SU-DHL-6 (cell line): ENCODE data around the gene CPSF4L.

Source experiments
- H2AFZ ChIP-seq: fragments of 200-600 bp; sonication (generic); 2 replicates; pipeline ENCODE4 v1.6.1; 2014; ENCODE audit warnings: low read depth, mild to moderate bottlenecking, moderate library complexity, mixed read lengths, antibody characterized with exemption, low read length; ENCODE audit not compliant: severe bottlenecking
- H3F3A ChIP-seq: fragments of 200-600 bp; shearing (Covaris generic); 2 replicates; pipeline ENCODE4 v1.6.0; 2016; ENCODE audit warnings: antibody characterized with exemption, mild to moderate bottlenecking; ENCODE audit not compliant: insufficient read depth
- H3K27ac ChIP-seq: fragments of 200-600 bp; sonication (generic); 2 replicates; pipeline ENCODE4 v1.5.1; 2016; ENCODE audit warnings: low read depth, mild to moderate bottlenecking, low read length, moderate library complexity, mixed read lengths
- H3K27me3 ChIP-seq: fragments of 200-600 bp; sonication (generic), shearing (Covaris generic); 2 replicates; pipeline ENCODE4 v1.6.0; 2014; ENCODE audit warnings: mild to moderate bottlenecking, low read length
- H3K36me3 ChIP-seq: fragments of 200-600 bp; sonication (generic); 2 replicates; pipeline ENCODE4 v1.6.1; 2014; ENCODE audit warnings: mild to moderate bottlenecking, low read length, mixed read lengths
- H3K4me2 ChIP-seq: fragments of 300-600, 200-600 bp; shearing (Covaris generic), sonication (generic); 2 replicates; pipeline ENCODE4 v1.6.0; 2014; ENCODE audit warnings: low read length, low read depth, mild to moderate bottlenecking; ENCODE audit not compliant: poor library complexity, severe bottlenecking
- H3K4me3 ChIP-seq: fragments of 200-600 bp; sonication (generic); 2 replicates; pipeline ENCODE4 v1.5.1; 2014; ENCODE audit warnings: antibody characterized with exemption, low read length, mild to moderate bottlenecking, mixed read lengths; ENCODE audit not compliant: insufficient read depth, poor library complexity, severe bottlenecking
- H3K79me2 ChIP-seq: fragments of 200-600 bp; sonication (generic); 2 replicates; pipeline ENCODE4 v1.6.1; 2014; ENCODE audit warnings: mild to moderate bottlenecking, low read length, moderate library complexity; ENCODE audit not compliant: insufficient read depth
- H3K9ac ChIP-seq: fragments of 200-600 bp; sonication (generic); 2 replicates; pipeline ENCODE4 v1.7.0; 2014; ENCODE audit warnings: mild to moderate bottlenecking, low read length
- H3K9me2 ChIP-seq: fragments of 200-600 bp; sonication (generic); replicated peaks from 2 replicates; pipeline ENCODE4 v1.6.1; 2014; ENCODE audit warnings: low read length; ENCODE audit not compliant: insufficient read depth
- H3K9me3 ChIP-seq: fragments of 200-600 bp; sonication (generic); 2 replicates; pipeline ENCODE4 v1.6.1; 2014; ENCODE audit warnings: low read length, mixed read lengths; ENCODE audit not compliant: insufficient read depth
- H4K20me1 ChIP-seq: fragments of 200-600 bp; sonication (generic); 2 replicates; pipeline ENCODE4 v1.6.1; 2014; ENCODE audit warnings: low read depth, mild to moderate bottlenecking, antibody characterized with exemption, low read length, moderate library complexity, mixed read lengths
- CTCF ChIP-seq: fragments of 200-600 bp; sonication (generic); IDR thresholded peaks from one replicate; pipeline ENCODE4 v1.5.1; 2017; ENCODE audit warnings: antibody characterized with exemption, mild to moderate bottlenecking, low read length, moderate library complexity; ENCODE audit not compliant: insufficient read depth, poor library complexity, severe bottlenecking
- EZH2phosphoT487 ChIP-seq: fragments of 200-600 bp; sonication (generic), shearing (Covaris generic); conservative IDR thresholded peaks from 2 replicates; pipeline ENCODE4 v1.6.1; 2018; ENCODE audit warnings: mild to moderate bottlenecking, antibody characterized with exemption, low read length, moderate library complexity, mixed read lengths

The CPSF4L gene

GRCh38 chr17:73211745-73212144 is 49.9 kb downstream of the CPSF4L start:
- no peak overlapping the region for H3K4me2 ChIP-seq
- no peaks in the 10 kb centered on the region for H3K9me2 ChIP-seq
- H3K9me3 ChIP-seq, result no peaks in the 10 kb centered on the region
- H3K27ac ChIP-seq, result no peak overlapping the region
- H3K27me3 ChIP-seq, result no peaks in the 10 kb centered on the region
- no peaks in the 10 kb centered on the region for H3F3A ChIP-seq
- H3K36me3 ChIP-seq, result peaks cover 11% of the 10 kb centered on the region; the same call in 1 of the 2 replicates
- TF ChIP-seq EZH2phosphoT487 (no peak), CTCF (no peak)
- no peak overlapping the region for H2AFZ ChIP-seq
- H3K9ac ChIP-seq, result no peak overlapping the region
- H4K20me1 ChIP-seq, result peaks cover 3% of the 10 kb centered on the region; the same call in 1 of the 2 replicates
- H3K4me3 ChIP-seq, result no peak overlapping the region
- H3K79me2 ChIP-seq, result no peaks in the 10 kb centered on the region; the same call in 1 of the 2 replicates

- Histone ChIP-seq H3K9ac (no peak overlapping the region), H3K4me3 (no peak overlapping the region), H3K27ac (no peak overlapping the region), H3K4me2 (no peak overlapping the region), H3K9me2 (no peaks in the 10 kb centered on the region), H2AFZ (no peak overlapping the region), H3K27me3 (no peaks in the 10 kb centered on the region), H3K9me3 (no peaks in the 10 kb centered on the region), H4K20me1 (peaks cover 3% of the 10 kb centered on the region; the same call in 1 of the 2 replicates), H3K79me2 (no peaks in the 10 kb centered on the region; the same call in 1 of the 2 replicates), H3F3A (no peaks in the 10 kb centered on the region), H3K36me3 (peaks cover 11% of the 10 kb centered on the region; the same call in 1 of the 2 replicates)
- no peak for TF ChIP-seq CTCF
- TF ChIP-seq EZH2phosphoT487, result no peak
These were observed 51.5 kb downstream of the CPSF4L start for GRCh38 chr17:73210002-73210678.

- H3K27me3 ChIP-seq, result no peaks in the 10 kb centered on the region
- H3K27ac ChIP-seq, result no peak overlapping the region
- no peak overlapping the region for H3K4me2 ChIP-seq
- no peaks in the 10 kb centered on the region for H3K9me2 ChIP-seq
- TF ChIP-seq CTCF (no peak), EZH2phosphoT487 (no peak)
- H4K20me1 ChIP-seq, result peaks cover 3% of the 10 kb centered on the region; the same call in 1 of the 2 replicates
- H2AFZ ChIP-seq, result no peak overlapping the region
- H3K79me2 ChIP-seq, result no peaks in the 10 kb centered on the region; the same call in 1 of the 2 replicates
- no peak overlapping the region for H3K4me3 ChIP-seq
- H3K36me3 ChIP-seq, result peaks cover 11% of the 10 kb centered on the region; the same call in 1 of the 2 replicates
- H3K9ac ChIP-seq, result no peak overlapping the region
- H3F3A ChIP-seq, result no peaks in the 10 kb centered on the region
- no peaks in the 10 kb centered on the region for H3K9me3 ChIP-seq
These were observed 52.2 kb downstream of the CPSF4L start for GRCh38 chr17:73209436-73209835.
